Measurements from ENCODE around the gene GJB4. TPM values are rescaled to one million over a fixed set of nuclear protein-coding genes. Genes with fewer than 3 reads are reported as not detected.
A peak's percentile ranks its signal among the peaks of the same experiment; 100 is the strongest.

GJB4 gene
- total and polyA plus RNA-seq, 2 donors (not counting 1 experiment from before 2014, with no cell fraction given): not detected

DNA sequence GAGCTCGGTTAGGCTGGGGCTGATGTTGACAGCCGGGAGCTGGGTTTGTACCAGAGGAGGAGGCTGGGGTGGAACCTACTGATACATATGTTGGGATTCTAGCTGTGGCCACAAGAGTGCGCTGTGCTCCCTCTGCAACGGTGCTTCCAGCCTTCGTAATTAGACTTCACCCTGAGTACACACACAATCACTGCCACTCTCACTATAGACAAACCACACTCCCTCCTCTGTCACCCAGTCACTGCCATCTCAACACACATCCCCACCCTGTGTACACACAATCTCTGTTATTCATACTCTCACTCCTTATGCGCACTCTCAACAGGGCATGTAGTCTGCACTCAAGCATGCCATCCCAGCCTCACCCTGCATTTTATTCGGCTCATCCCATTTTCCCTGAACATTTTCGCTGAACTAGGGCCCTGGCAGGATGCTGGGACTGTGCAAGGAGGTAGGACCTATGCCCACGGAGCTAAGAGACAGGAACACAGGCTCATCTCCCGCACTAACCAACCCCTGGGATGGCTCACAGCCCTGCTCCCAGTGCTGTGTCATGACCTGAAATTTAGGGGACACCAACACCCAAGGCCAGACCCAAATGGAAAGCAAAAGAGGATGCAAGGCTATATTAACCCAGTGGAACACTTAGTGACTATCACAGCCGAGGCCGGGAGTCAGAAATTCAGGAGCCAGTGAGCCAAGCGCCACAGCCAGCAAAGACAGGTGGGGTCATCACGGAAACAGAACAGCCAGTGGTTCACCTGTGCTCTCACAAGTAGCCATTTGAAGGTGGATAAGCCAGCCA, 27.2 kb downstream of the GJB4 start:
- Histone ChIP-seq H3K4me1 (ENCODE audit: control insufficient read depth in 2 of 2, insufficient read depth in 2 of 2, low read length in 2 of 2) (peaks cover under 1 to 4% of the 10 kb centered on the region in 2 donors), H3K9ac (ENCODE audit: low read length) (no peak overlapping the region), H3K79me2 (ENCODE audit: control insufficient read depth, insufficient read depth, low read length) (no peaks in the 10 kb centered on the region), H3K27me3 (replicated peaks in 1 of 4; ENCODE audit: control extremely low read depth in 1 of 4, control insufficient read depth in 3 of 4, insufficient read depth in 4 of 4, low read length in 3 of 4) (peaks cover 0 to 32% (median 8%) of the 10 kb centered on the region in 4 experiments), H3K4me2 (replicated peaks; ENCODE audit: low read depth, low read length, poor library complexity, severe bottlenecking) (no peak overlapping the region), H3K9me3 (ENCODE audit: control extremely low read depth in 1 of 3, control insufficient read depth in 2 of 3, insufficient read depth in 1 of 3, low read length in 2 of 3) (no peaks in the 10 kb centered on the region), H3K27ac (ENCODE audit: low read length in 2 of 2) (no peak overlapping the region), H3K4me3 (ENCODE audit: control extremely low read depth in 1 of 5, extremely low read depth in 1 of 5, insufficient read depth in 1 of 5, low read depth in 2 of 5, low read length in 4 of 5) (no peak overlapping the region), H2AFZ (ENCODE audit: insufficient read depth, low read depth, low read length, poor library complexity, severe bottlenecking) (no peak overlapping the region), H4K20me1 (ENCODE audit: control insufficient read depth, insufficient read depth, low read length, poor library complexity, severe bottlenecking) (no peaks in the 10 kb centered on the region), H3K36me3 (replicated peaks in 1 of 2; ENCODE audit: control extremely low read depth in 1 of 2, control insufficient read depth in 1 of 2, extremely low read depth in 1 of 2, insufficient read depth in 2 of 2, low read length in 1 of 2) (no peaks in the 10 kb centered on the region)
- Mint-ChIP-seq H3K27me3 (peaks cover 42% of the 10 kb centered on the region), H3K9me3 (ENCODE audit: insufficient read depth) (no peaks in the 10 kb centered on the region), H3K27ac (no peak overlapping the region), H3K4me3 (no peak overlapping the region), H3K4me1 (peaks cover 15% of the 10 kb centered on the region)
- peak; percentile 62 for ATAC-seq (ENCODE audit: low read depth)
- POLR2A ChIA-PET: no interaction called here
- TF ChIP-seq, protein P1, sequence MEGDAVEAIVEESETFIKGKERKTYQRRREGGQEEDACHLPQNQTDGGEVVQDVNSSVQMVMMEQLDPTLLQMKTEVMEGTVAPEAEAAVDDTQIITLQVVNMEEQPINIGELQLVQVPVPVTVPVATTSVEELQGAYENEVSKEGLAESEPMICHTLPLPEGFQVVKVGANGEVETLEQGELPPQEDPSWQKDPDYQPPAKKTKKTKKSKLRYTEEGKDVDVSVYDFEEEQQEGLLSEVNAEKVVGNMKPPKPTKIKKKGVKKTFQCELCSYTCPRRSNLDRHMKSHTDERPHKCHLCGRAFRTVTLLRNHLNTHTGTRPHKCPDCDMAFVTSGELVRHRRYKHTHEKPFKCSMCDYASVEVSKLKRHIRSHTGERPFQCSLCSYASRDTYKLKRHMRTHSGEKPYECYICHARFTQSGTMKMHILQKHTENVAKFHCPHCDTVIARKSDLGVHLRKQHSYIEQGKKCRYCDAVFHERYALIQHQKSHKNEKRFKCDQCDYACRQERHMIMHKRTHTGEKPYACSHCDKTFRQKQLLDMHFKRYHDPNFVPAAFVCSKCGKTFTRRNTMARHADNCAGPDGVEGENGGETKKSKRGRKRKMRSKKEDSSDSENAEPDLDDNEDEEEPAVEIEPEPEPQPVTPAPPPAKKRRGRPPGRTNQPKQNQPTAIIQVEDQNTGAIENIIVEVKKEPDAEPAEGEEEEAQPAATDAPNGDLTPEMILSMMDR (IDR thresholded peaks at IDR 0.05): peak; percentile 82
- TF ChIP-seq EZH2 (IDR thresholded peaks at IDR 0.05; ENCODE audit: borderline replicate concordance, insufficient read depth, low read depth, low read length, poor library complexity, severe bottlenecking): no peak
- WGBS (ENCODE audit: insufficient coverage): 44% methylated on average over 14 of the region's 14 CpGs
- DNase-seq: peak; percentile 70
- intact Hi-C loops (cut with micrococcal nuclease): loop anchor here (1.0 to 2.0 kb wide), 2 partner anchors 66 to 80 kb away; no protein-coding TSS in a partner anchor
- CTCF ChIA-PET: interaction anchor here (0.6 to 1.6 kb wide), 2 partner anchors 81 to 642 kb away, joined by 3 to 7 read pairs; no protein-coding TSS in a partner anchor

Measured in B cell (primary cell).